Activated gamma-delta T cell (primary cell): ENCODE data around the gene PDE6H.

Source experiments
- DNase-seq: peaks from one replicate; lab custom pipeline; 2025; lab: John Stamatoyannopoulos, UW

The PDE6H gene

GRCh38 chr12:14951851-14952250, 21.0 kb upstream of the PDE6H start:
- no peak for DNase-seq

- DNase-seq: no peak
These were observed 20.4 kb upstream of the PDE6H start for GRCh38 chr12:14952299-14952921.

- no peak for DNase-seq
These were observed 19.1 kb upstream of the PDE6H start for GRCh38 chr12:14953752-14954151.

- no peak for DNase-seq
These were observed 18.6 kb upstream of the PDE6H start for GRCh38 chr12:14954269-14954668.

GRCh38 chr12:14956024-14956891, 16.6 kb upstream of the PDE6H start:
- no peak for DNase-seq

GRCh38 chr12:14956905-14957304, 15.9 kb upstream of the PDE6H start:
- DNase-seq: no peak

GRCh38 chr12:14957551-14958168, 15.2 kb upstream of the PDE6H start:
- DNase-seq: no peak

GRCh38 chr12:14958361-14959125, 14.3 kb upstream of the PDE6H start:
- no peak for DNase-seq

- DNase-seq: no peak
These were observed 13.8 kb upstream of the PDE6H start for GRCh38 chr12:14959126-14959440.

- no peak for DNase-seq
These were observed 13.4 kb upstream of the PDE6H start for GRCh38 chr12:14959463-14959862.

GRCh38 chr12:14959916-14960496, 12.8 kb upstream of the PDE6H start:
- no peak for DNase-seq

GRCh38 chr12:14960548-14961465, 12.0 kb upstream of the PDE6H start:
- no peak for DNase-seq

GRCh38 chr12:14961466-14962152, 11.2 kb upstream of the PDE6H start, which contains the start of gene ARHGDIB:
TSS of gene ARHGDIB (minus strand) at chr12:14961601. CDS start at chr12:14950712, 10,889 bp downstream.
- no peak for DNase-seq

GRCh38 chr12:14962153-14962539, 10.7 kb upstream of the PDE6H start:
- no peak for DNase-seq

- DNase-seq: no peak
These were observed 10.0 kb upstream of the PDE6H start for GRCh38 chr12:14962797-14963196.

GRCh38 chr12:14963520-14963919, 9.3 kb upstream of the PDE6H start:
- no peak for DNase-seq

GRCh38 chr12:14964406-14964805, 8.4 kb upstream of the PDE6H start:
- DNase-seq: no peak

- DNase-seq: no peak
These were observed 7.6 kb upstream of the PDE6H start for GRCh38 chr12:14965221-14965620.

- no peak for DNase-seq
These were observed 4.4 kb upstream of the PDE6H start for GRCh38 chr12:14968478-14968877.

GRCh38 chr12:14970473-14970872, 2.4 kb upstream of the PDE6H start:
- DNase-seq: no peak
